Cerebellar cortex (tissue), 1 donor: ENCODE data around the gene RIN3.

ENCODE experiments used
- DNase-seq: peaks from one replicate; pipeline ENCODE4 v3.0.0-alpha.2; 2015; ENCODE audit warnings: low spot score

Gene RIN3

GRCh38 chr14:92687681-92688433 lies 174.3 kb downstream of the RIN3 start:
- no peak for DNase-seq

GRCh38 chr14:92688434-92689375 lies 175.1 kb downstream of the RIN3 start:
- no peak for DNase-seq

GRCh38 chr14:92690171-92691011 lies 176.8 kb downstream of the RIN3 start:
- no peak for DNase-seq

GRCh38 chr14:92692822-92693226 lies 179.2 kb downstream of the RIN3 start:
- no peak for DNase-seq

DNA sequence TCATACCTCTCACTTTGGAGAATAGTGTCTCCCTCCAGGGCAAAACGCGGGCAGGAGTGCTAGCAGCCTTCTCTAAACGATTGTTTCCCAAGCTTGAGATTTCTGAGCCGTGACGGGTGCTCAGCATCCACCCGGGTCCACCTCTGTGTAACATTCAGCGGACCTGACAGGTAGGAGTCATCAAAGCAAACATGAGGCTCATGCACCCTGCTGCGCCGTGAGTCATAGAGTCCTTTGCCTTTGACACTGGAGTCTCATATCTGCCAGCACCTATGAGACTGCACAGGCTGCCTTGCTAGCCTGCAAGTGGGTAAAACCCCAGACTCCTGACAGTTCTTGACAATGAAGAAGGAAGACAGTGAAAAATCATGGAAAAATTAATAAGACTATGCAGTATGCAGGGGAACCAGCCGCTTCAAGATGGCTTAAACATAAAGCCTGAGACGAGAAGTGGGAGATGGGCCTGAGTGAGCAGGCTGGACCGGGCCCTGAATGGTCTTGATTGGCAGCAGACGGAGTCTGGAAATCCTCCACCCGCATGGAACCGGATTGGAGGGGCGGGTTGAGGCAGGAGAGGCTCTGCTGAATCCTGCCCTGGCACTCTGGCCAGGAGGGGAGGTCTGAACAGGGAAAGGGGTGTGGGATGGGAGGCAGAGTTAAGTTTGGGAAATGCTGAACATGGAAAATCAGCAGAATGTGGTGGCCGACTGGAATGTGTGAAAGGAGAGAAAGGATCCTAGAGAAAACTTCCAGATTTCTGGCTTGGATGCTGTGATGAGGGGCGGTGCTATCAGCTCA lies 180.6 kb downstream of the RIN3 start:
- DNase-seq = no peak

DNA sequence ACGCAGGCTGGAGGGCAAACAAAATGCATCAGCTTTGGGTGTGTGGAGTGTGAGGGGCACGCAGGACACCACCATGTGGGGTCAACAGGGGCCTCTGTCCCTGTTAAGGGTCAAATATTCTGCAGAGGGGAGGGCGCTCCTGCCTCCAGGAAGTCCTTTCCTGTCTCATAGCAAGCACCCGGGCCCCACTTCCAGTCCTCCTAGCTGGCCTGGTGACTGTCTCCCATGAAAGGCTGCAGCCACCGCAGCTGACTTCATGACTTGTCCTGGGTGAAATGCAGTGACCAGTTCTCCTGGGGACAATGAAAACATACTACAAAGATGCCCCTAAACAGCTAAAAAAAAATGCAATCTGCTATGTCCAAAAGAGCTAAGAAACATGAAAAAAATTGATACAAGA lies 181.2 kb downstream of the RIN3 start:
- no peak for DNase-seq

GRCh38 chr14:92695562-92695961 lies 182.0 kb downstream of the RIN3 start:
- DNase-seq = no peak

DNA sequence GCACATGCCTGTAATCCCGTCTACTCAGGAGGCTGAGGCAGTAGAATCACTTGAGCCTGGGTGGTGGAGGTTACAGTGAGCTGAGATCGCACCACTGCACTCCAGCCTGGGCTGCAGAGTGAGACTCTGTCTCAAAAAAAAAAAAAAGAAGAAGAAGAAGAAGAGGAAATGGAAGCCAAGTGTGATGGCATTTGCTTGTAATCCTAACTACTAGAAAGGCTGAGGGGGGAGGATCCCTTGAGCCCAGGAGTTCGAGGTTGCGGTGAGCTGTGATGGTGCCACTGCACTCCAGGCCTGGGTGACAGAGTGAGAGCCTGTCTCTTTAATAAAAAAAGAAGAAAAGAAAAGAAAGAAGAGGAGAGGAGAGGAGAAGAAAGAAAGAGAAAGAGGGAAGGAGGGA lies 182.8 kb downstream of the RIN3 start:
- no peak for DNase-seq

- DNase-seq = no peak
Measured at GRCh38 chr14:92698393-92698792, 184.8 kb downstream of the RIN3 start.

- DNase-seq = no peak
Measured at GRCh38 chr14:92701826-92702225, 188.2 kb downstream of the RIN3 start.

DNA sequence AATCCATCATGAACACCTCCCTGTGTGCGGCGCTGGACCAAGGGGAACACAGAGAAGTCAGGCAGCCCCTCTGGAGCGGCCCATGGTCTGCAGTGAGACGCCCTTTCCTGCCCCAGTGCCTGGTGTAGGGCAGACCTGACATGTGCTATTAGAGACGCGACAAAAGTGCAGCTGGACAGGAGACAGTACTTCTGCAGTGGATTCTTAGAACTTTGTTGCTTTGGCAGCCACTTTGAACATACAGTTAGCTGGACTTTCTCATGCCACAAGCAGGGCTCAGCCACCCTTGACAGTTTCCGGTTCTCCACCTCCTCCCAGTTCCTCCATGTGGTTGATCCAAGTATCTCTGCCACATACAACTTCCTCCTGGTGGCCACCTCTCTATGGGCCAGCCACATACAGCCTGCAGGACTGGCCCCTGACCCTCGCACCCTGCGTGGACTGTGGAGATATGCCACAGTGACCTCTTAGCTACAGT lies 188.9 kb downstream of the RIN3 start:
- DNase-seq = no peak

GRCh38 chr14:92703516-92703915 lies 189.9 kb downstream of the RIN3 start:
- no peak for DNase-seq

DNA sequence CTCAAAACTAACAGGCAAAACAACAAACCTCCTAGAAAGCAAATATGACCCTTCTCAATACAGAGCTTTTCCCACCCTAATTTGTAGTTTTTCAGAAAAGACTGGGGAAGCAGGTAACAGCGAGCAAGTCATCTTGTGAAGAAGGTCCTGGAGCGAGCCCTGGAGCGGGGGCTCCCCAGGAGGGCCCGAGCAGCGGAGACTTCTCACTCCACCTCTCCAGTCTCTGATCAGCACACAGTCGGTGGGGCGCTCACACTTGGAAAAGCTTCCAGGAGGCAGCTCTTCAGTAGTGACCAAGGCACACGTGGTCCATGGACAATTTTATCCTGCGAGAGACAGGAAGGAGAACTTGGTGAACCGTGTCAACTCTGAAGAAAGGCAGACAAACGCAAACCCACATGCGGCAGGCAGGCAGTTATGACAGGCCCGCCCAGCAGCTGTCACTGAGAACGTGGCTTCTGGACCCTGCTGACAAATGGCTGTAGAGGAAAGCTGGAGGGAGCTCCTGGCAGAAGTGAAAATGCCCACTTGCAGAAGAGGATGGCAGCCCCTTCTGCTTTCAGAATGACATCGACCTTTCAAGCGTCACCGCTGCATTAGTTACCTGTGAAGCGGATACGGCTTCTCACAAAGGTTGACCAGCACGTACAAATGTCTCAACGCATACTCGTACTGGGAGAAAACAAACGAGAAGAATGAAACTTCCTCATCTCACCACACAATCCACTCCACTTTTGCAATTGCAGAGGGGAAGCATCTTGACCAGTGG lies 190.6 kb downstream of the RIN3 start:
- DNase-seq = no peak

DNA sequence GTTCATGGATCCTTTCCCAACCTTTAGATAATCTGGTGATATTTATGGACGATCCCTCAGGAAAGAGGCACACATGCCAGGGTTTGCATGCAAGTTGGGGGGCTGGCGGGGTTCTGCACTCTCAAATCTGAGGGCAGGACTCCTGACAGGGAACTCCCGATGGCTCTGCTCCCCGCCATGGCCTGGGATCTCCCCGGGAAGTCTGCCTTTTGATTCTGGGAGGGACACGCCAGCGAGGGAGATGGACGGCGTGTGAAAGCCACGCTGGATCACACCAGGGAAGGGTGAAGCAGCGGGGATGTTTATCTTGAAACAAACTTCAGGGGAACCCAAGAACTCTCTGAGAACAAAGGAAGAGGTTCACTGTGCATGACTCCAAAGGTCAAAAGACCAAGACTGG lies 191.2 kb downstream of the RIN3 start:
- no peak for DNase-seq

DNA sequence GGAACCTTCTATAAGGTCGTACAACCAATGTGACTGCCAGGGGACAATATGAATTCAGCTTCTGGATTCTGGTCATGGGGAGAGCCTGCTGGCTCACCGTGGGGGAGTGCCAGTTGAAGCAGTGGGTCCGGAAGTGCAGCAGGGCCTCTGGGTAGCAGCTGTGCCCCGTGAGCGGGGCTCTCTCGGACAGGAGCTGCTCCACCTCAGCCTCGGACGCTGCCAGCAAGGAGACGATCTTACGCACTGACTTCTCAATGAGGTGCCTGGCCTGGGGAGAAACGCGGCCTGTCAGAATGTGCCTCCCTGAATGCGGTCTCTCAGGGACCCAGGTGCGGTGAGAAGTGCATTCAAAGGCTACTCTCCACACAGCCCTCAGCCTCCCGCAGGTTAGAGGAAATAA lies 192.8 kb downstream of the RIN3 start:
- DNase-seq = no peak

DNA sequence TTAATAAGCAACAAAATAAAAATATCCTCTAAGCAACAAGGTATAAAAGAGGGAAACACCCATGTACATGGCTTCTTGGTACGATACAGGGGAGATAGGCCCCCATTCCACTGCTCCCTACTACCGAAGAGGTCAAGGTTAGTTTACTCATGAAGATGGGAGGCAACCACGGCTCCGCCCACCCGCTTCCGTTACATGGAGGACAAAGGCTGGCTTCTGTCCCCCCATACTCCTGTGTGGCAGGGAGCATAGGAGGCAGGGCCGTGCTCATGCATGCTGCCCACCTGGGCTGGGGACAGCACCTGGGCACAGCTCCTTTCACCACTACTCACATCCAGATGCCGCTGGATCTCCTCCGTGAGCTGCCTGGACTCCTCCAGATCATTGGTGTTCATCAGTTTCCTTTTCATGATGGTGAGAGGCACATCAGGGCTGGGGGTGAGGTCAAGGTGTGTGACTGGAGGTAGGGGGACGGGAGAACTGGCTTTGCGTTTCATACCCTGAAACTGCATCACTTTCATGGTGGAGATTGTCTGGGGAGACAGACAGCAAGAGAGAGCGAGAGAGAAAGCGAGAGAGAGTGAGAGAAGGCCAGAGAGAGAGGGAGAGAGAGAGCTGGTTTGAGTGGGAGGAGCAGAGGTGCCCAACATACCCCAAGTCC lies 195.9 kb downstream of the RIN3 start:
- no peak for DNase-seq

DNA sequence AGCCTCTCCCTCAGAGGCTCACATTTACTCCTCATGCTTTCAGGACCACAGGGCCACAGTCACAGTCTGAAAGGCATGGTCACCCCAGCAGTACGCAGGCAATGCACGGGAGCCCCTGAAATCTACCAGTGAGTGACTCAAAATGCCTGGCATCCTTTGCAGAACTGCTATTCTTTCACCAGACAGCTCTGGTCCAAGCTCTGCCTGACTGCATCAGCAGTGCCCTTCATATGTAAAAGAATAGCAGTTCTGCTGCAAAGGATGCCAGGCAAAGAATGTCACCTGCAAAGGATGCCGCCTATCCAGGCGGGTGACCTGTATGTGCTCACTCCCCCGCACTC lies 196.4 kb downstream of the RIN3 start:
- no peak for DNase-seq

DNA sequence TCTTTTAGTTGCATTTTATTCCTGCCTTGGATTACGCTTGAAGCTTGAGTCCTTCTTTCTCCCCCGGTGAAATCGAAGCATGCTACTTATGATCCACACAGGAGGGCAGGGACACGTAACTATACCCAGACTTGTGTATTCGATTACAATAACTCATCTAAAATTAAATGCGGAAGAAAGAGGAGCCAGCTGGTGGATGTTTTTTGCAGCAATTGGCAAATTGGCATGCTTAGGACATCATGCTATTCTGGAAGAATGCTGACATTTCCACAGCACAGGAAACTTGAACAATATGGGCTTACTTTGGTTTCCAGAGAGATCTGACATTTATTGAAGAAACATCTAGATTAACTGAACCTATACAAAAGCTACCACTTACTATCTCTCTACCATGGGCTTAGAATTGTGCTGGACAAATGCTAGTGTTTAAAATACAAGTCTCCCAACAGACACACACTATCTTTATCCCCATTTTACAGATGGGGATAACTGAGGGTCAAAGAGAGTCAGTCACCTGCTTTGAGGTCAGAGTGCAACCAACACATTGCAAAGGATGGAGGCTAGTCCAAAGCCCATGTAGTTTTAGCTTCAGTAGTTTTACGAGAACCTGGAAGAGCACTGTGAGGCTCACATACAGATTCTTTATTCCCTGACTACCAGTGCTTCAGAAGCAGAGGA lies 198.5 kb downstream of the RIN3 start:
- no peak for DNase-seq

DNA sequence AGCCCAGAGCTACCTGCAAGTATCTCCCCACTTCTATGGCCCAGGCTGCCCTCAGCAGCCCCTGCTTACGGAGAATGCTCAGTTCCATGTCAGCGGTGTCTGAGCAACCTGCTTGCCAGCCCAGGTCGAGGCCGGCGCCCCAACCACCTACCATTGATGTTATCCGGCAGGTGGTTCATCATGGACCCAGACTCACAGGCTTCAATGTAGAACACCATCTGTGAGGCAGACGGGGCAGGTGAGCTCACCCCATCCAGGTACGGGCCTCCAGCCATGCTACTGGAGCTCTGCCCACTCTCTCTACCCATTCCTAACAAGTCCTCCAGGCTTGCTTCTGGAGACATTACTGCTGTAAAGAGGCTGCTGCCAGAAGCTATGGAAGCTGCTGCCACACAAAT lies 199.1 kb downstream of the RIN3 start:
- peak; percentile 71 for DNase-seq
